Epidermal melanocyte (primary cell): Measurements from ENCODE around the gene ADGRG4.
"Not testable (repeated sequence)": the region's sequence is repeated elsewhere in the genome, so short reads cannot be mapped to it uniquely, and the experiment has no call there.

Experiments
- DNase-seq: peaks from one replicate; pipeline ENCODE4 v3.0.0; 2011; ENCODE audit warnings: low spot score; ENCODE audit not compliant: insufficient read length

The ADGRG4 gene

GRCh38 chrX:136300721-136301120 lies at the start of gene ADGRG4:
Gene ADGRG4, plus strand, starts transcription at chrX:136300963. Its CDS starts 7,815 bp downstream, at chrX:136308778.
- DNase-seq, result not testable (repeated sequence)

- peak; percentile 50 for DNase-seq
These were observed 49.4 kb upstream of the ADGRG4 start, which contains the start of gene MAP7D3 for GRCh38 chrX:136251041-136251991. Gene MAP7D3, minus strand, starts transcription at chrX:136251400. Its CDS starts 42 bp downstream, at chrX:136251358.

GRCh38 chrX:136255541-136255940 lies 45.2 kb upstream of the ADGRG4 start:
- no peak for DNase-seq

GRCh38 chrX:136256026-136256425 lies 44.7 kb upstream of the ADGRG4 start:
- DNase-seq, result no peak

- no peak for DNase-seq
These were observed 41.8 kb upstream of the ADGRG4 start for GRCh38 chrX:136258951-136259350.

GRCh38 chrX:136259543-136259942 lies 41.2 kb upstream of the ADGRG4 start:
- no peak for DNase-seq

- no peak for DNase-seq
These were observed 40.0 kb upstream of the ADGRG4 start for GRCh38 chrX:136260776-136261175.

GRCh38 chrX:136261321-136261720 lies 39.4 kb upstream of the ADGRG4 start:
- DNase-seq, result no peak

- DNase-seq, result no peak
These were observed 38.5 kb upstream of the ADGRG4 start for GRCh38 chrX:136262243-136262642.

GRCh38 chrX:136262812-136263315 lies 37.9 kb upstream of the ADGRG4 start:
- DNase-seq, result no peak

GRCh38 chrX:136266828-136267227 lies 33.9 kb upstream of the ADGRG4 start:
- no peak for DNase-seq

- DNase-seq, result no peak
These were observed 32.4 kb upstream of the ADGRG4 start for GRCh38 chrX:136268051-136269048.

GRCh38 chrX:136269921-136270320 lies 30.8 kb upstream of the ADGRG4 start:
- DNase-seq, result no peak

GRCh38 chrX:136271300-136271699 lies 29.5 kb upstream of the ADGRG4 start:
- DNase-seq, result no peak

GRCh38 chrX:136272325-136272724 lies 28.4 kb upstream of the ADGRG4 start:
- DNase-seq, result no peak

GRCh38 chrX:136273986-136274385 lies 26.8 kb upstream of the ADGRG4 start:
- no peak for DNase-seq

- no peak for DNase-seq
These were observed 25.2 kb upstream of the ADGRG4 start for GRCh38 chrX:136275553-136275952.

GRCh38 chrX:136286375-136286774 lies 14.4 kb upstream of the ADGRG4 start:
- not testable (repeated sequence) for DNase-seq

GRCh38 chrX:136291824-136292223 lies 8.9 kb upstream of the ADGRG4 start:
- no peak for DNase-seq

GRCh38 chrX:136292656-136293055 lies 8.1 kb upstream of the ADGRG4 start:
- no peak for DNase-seq

GRCh38 chrX:136295380-136295779 lies 5.4 kb upstream of the ADGRG4 start:
- DNase-seq, result no peak
